ENCODE results near the gene HOXD1. TPM values are rescaled to one million over a fixed set of nuclear protein-coding genes. Genes with fewer than 3 reads are reported as not detected.

The HOXD1 gene
- polyA plus RNA-seq, 1 experiment: not detected

- ChIA-PET POLR2A (no interaction called here), CTCF (no interaction called here)
- no peak for TF ChIP-seq CTCF (IDR thresholded peaks at IDR 0.05; ENCODE audit: low read depth, low read length)
- DNase-seq (ENCODE audit: low read depth, low spot score): no peak
- peaks cover 29% of the 10 kb centered on the region for H3K27me3 ChIP-seq (ENCODE audit: control insufficient read depth, insufficient read depth, low read length)
- no peak overlapping the region for H3K27ac ChIP-seq (ENCODE audit: low read depth, low read length)
- no peak overlapping the region for H3K4me3 ChIP-seq (ENCODE audit: low read depth, low read length)
- H3K9me3 ChIP-seq (ENCODE audit: control insufficient read depth, insufficient read depth, low read length): no peaks in the 10 kb centered on the region; the same call in 1 of the 2 replicates
Measured at GRCh38 chr2:176193048-176193447, 4.6 kb downstream of the HOXD1 start.

- ChIA-PET CTCF (interaction anchor here (0.7 to 1.8 kb wide), 3 partner anchors 255 to 452 kb away, joined by 3 to 13 read pairs (median 3); no protein-coding TSS in a partner anchor), POLR2A (no interaction called here)
Measured at GRCh38 chr2:176199902-176200301, 11.4 kb downstream of the HOXD1 start.

GRCh38 chr2:176200971-176201370, 12.5 kb downstream of the HOXD1 start:
- POLR2A ChIA-PET: no interaction called here
- Histone ChIP-seq H3K9me3 (ENCODE audit: control insufficient read depth, insufficient read depth, low read length) (no peaks in the 10 kb centered on the region), H3K27ac (ENCODE audit: low read depth, low read length) (no peak overlapping the region), H3K4me3 (ENCODE audit: low read depth, low read length) (no peak overlapping the region), H3K27me3 (ENCODE audit: control insufficient read depth, insufficient read depth, low read length) (peaks cover 2% of the 10 kb centered on the region)
- TF ChIP-seq CTCF (IDR thresholded peaks at IDR 0.05; ENCODE audit: low read depth, low read length): no peak
- CTCF ChIA-PET: interaction anchor here (1.8 kb wide), 1 partner anchor 254 kb away, joined by 13 read pairs; no protein-coding TSS in a partner anchor
- no peak for DNase-seq (ENCODE audit: low read depth, low spot score)

More at GRCh38 chr2:176199902-176200301, 11.4 kb downstream of the HOXD1 start:
- no peak for TF ChIP-seq CTCF (IDR thresholded peaks at IDR 0.05; ENCODE audit: low read depth, low read length)
- Histone ChIP-seq H3K9me3 (ENCODE audit: control insufficient read depth, insufficient read depth, low read length) (no peaks in the 10 kb centered on the region), H3K4me3 (ENCODE audit: low read depth, low read length) (no peak overlapping the region), H3K27me3 (ENCODE audit: control insufficient read depth, insufficient read depth, low read length) (peaks cover 2% of the 10 kb centered on the region), H3K27ac (ENCODE audit: low read depth, low read length) (no peak overlapping the region)
- no peak for DNase-seq (ENCODE audit: low read depth, low spot score)

GRCh38 chr2:176202491-176202890, 14.0 kb downstream of the HOXD1 start:
- Histone ChIP-seq H3K4me3 (ENCODE audit: low read depth, low read length) (no peak overlapping the region), H3K27ac (ENCODE audit: low read depth, low read length) (no peak overlapping the region), H3K27me3 (ENCODE audit: control insufficient read depth, insufficient read depth, low read length) (peaks cover 2% of the 10 kb centered on the region), H3K9me3 (ENCODE audit: control insufficient read depth, insufficient read depth, low read length) (no peaks in the 10 kb centered on the region)
- ChIA-PET POLR2A (no interaction called here), CTCF (interaction anchor here (1.2 kb wide), 1 partner anchor 252 kb away, joined by 4 read pairs; no protein-coding TSS in a partner anchor)
- no peak for DNase-seq (ENCODE audit: low read depth, low spot score)
- TF ChIP-seq CTCF (IDR thresholded peaks at IDR 0.05; ENCODE audit: low read depth, low read length): no peak

- H3K4me3 ChIP-seq (ENCODE audit: low read depth, low read length): no peak overlapping the region
- no peak overlapping the region for H3K27ac ChIP-seq (ENCODE audit: low read depth, low read length)
- TF ChIP-seq CTCF (IDR thresholded peaks at IDR 0.05; ENCODE audit: low read depth, low read length): no peak
- H3K27me3 ChIP-seq (ENCODE audit: control insufficient read depth, insufficient read depth, low read length): no peaks in the 10 kb centered on the region
- POLR2A ChIA-PET: no interaction called here
- H3K9me3 ChIP-seq (ENCODE audit: control insufficient read depth, insufficient read depth, low read length): no peaks in the 10 kb centered on the region
- CTCF ChIA-PET: no interaction called here
- DNase-seq (ENCODE audit: low read depth, low spot score): no peak
Measured at GRCh38 chr2:176205126-176205525, 16.7 kb downstream of the HOXD1 start.

All from AG04450 (cell line).